Stimulated activated CD8-positive, alpha-beta memory T cell treated with anti-CD3 and anti-CD28 coated beads, Interleukin-7, amount 100 ng/mL, for 4 hours (primary cell): ENCODE measurements around the gene PARP14.
A peak's percentile ranks its signal among the peaks of the same experiment; 100 is the strongest.
"Not testable (repeated sequence)": the region's sequence is repeated elsewhere in the genome, so short reads cannot be mapped to it uniquely, and the experiment has no call there.

Experiments used
- DNase-seq, 2 donors: peaks; one replicate each; pipeline ENCODE4 v3.0.0-alpha.2; 2020; ENCODE audit warnings: low read depth in 2 of 2

The PARP14 gene

GRCh38 chr3:122727294-122727693 is 46.7 kb downstream of the PARP14 start:
- no peak for DNase-seq

- DNase-seq: no peak
Observed at GRCh38 chr3:122727766-122728165, 47.1 kb downstream of the PARP14 start.

DNA sequence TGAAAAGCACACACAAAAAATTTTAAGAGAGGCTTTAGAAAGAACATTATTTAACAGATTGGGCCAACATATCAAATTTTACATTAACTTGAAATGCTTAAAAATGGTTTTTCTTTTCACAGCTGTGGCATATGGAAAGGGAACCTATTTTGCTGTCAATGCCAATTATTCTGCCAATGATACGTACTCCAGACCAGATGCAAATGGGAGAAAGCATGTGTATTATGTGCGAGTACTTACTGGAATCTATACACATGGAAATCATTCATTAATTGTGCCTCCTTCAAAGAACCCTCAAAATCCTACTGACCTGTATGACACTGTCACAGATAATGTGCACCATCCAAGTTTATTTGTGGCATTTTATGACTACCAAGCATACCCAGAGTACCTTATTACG is 47.5 kb downstream of the PARP14 start:
- DNase-seq: no peak

DNA sequence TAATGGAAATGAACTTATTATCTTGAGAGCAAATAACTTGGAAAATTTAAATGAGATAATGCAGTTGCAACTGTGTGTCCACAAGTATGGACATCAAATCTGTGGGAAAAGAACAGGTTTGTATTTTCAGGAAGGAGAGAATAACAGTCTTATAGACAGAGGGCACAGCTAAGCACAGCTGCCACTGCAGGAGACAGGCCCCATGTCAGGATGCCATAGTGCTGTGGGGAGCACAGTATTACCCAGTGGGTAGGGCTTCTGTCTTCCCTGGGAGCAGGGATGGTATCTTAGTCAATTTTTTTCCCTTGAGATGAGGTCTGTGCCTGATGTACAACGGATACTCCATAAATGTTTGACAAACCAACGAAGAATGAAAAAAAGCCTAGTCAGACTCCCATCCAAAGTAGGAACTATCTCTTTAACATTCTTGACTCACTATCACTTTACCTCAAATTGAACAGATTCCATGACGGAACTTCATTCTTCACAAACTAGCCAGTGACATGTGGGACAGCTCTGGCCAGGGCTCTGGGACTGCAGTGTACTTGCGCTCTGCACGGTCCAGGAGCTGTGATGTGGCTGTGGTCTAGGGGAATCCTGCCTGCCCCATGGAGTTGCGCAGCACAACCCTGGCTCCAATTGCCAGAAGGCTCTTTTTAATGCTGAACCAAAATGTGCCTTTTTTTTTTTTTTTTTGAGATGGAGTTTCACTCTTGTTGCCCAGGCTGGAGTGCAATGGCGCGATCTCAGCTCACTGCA is 48.3 kb downstream of the PARP14 start:
- DNase-seq: no peak

- DNase-seq: no peak
Observed at GRCh38 chr3:122730240-122730639, 49.6 kb downstream of the PARP14 start.

DNA sequence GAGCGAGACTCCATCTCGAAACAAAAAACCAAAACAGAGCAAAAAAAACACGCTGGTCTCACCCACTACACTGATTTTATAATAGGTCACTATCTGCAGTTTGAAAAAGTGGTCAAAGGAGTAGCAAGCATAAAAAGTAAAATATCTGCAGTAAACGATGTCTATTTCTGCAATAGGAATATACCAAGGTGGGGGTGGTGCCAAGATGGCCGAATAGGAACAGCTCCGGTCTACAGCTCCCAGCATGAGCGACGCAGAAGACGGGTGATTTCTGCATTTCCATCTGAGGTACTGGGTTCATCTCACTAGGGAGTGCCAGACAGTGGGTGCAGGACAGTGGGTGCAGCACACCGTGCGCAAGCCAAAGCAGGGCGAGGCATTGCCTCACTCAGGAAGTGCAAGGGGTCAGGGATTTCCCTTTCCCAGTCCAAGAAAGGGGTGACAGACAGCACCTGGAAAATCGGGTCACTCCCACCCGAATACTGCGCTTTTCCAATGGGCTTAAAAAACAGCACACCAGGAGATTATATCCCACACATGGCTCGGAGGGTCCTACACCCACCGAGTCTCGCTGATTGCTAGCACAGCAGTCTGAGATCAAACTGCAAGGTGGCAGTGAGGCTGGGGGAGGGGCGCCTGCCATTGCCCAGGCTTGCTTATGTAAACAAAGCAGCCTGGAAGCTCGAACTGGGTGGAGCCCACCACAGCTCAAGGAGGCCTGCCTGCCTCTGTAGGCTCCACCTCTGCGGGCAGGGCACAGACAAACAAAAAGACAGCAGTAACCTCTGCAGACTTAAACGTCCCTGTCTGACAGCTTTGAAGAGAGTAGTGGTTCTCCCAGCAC is 52.3 kb downstream of the PARP14 start:
- not testable (repeated sequence) for DNase-seq

DNA sequence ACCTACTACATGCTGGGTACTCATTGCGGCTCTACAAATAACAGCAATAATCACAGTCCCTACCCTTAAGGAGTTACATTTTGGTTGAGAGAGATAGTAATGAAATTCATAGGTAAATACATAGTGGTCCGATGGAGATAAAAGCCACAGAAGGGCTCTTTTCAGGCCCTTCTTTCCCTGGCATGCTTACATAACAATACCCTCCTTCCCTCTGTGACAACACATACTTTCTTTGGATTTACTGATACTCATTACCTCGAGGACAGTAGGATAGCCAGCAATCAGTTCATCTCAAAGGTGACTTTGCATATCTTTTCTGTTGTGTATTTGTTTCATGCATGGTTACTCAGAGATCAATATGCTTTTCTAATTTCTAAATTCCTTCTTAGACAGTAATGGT is 58.5 kb downstream of the PARP14 start:
- no peak for DNase-seq

GRCh38 chr3:122742234-122742633 is 61.6 kb downstream of the PARP14 start:
- DNase-seq: no peak

GRCh38 chr3:122743581-122744120 is 63.0 kb downstream of the PARP14 start:
- DNase-seq: no peak

- DNase-seq: no peak
Observed at GRCh38 chr3:122745369-122746021, 64.9 kb downstream of the PARP14 start.

DNA sequence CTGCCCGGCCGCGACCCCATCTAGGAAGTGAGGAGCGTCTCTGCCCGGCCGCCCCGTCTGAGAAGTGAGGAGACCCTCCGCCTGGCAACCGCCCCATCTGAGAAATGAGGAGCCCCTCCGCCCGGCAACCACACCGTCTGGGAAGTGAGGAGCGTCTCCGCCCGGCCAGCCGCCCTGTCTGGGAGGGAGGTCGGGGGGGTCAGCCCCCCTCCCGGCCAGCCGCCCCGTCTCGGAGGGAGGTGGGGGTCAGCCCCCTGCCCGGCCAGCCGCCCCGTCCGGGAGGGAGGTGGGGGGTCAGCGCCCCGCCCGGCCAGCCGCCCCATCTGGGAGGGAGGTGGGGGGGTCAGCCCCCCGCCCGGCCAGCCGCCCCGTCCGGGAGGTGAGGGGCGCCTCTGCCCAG is 66.7 kb downstream of the PARP14 start:
- DNase-seq: not testable (repeated sequence)

DNA sequence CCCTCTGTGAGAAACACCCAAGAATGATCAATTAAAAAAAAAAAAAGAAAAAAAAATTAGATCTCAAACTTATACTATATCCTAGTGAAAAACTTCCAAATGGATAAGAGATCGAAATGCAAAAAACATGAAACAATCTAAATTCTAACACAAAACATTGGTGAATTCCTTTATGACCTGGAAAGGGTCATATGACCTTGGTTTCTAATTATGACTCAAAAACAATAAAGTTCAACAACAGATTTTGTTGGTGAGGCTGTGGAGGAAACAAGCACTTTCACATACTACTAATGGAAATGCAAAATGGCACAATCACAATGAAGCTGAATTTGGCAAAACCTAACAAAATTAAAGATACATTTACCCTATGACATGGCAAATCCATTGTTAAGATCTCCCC is 67.7 kb downstream of the PARP14 start:
- DNase-seq: no peak

DNA sequence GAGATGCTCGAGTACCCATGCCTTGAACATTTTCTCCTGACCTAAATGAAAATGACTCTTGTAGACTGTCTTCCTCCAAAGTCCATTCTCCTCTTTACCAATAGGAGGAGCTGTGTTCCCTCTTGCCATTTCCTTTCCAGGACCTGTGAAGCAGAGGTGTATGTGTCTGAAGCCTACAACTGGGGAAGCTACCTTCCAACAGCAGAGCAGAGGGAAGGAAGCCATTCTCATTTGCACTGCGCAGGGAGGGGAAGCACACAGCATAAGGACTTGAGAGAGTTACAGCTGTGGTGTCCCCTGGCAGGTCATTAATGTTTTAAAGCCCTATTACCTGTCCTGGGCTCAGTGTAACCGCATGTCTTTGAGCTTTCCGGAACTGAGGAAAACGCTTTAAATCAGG is 74.3 kb downstream of the PARP14 start:
- DNase-seq: peak in 1 of 2 donors; percentile 1

DNA sequence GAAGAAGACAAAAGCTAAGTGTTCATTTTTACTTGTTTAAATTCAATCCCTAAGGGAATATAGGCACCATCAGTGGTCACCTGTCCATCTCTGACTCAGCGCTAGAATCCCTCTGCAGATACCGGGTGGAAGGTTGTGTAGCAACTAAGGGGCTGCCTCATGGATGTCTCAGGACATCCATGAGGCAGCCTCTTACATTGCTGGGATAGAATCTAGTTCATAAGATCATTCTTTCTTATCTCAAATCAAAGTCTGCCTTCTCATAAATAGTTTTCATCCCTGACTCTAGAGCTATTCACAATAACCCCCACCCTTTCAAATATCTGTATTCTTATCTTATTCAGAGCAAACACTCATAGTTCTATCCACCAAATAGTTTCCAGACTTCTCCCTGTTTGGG is 74.9 kb downstream of the PARP14 start:
- DNase-seq: no peak

DNA sequence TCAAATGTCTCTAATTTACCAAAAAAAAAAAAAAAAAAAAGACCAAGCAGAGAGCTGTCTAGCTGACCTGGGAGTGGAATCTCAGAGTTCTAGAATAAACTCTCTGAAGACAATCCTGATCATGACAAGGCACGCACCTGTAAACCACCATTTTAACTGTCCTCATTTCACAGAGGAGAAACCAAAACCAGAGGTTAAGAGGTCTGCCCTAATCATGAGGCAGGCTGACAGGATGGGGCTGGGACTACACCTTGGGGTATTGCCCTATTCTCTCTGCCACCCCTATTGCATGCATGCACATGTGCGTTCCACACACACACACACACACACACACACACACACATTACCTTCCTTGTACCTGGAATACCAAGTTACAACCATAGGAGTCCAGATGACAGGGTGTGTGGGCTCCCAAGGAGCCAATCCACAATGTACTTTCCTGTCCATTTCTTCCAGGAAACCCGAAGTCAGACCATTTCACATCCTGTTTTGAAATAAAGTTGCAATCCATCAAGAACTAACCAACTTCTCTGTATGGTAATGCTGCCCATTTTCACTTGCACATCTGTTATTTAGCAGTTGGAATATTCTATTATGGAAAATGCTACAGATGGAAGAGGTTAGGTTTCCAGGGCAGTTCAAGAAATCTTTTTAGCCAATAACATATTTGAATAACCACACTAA is 78.4 kb downstream of the PARP14 start:
- no peak for DNase-seq

DNA sequence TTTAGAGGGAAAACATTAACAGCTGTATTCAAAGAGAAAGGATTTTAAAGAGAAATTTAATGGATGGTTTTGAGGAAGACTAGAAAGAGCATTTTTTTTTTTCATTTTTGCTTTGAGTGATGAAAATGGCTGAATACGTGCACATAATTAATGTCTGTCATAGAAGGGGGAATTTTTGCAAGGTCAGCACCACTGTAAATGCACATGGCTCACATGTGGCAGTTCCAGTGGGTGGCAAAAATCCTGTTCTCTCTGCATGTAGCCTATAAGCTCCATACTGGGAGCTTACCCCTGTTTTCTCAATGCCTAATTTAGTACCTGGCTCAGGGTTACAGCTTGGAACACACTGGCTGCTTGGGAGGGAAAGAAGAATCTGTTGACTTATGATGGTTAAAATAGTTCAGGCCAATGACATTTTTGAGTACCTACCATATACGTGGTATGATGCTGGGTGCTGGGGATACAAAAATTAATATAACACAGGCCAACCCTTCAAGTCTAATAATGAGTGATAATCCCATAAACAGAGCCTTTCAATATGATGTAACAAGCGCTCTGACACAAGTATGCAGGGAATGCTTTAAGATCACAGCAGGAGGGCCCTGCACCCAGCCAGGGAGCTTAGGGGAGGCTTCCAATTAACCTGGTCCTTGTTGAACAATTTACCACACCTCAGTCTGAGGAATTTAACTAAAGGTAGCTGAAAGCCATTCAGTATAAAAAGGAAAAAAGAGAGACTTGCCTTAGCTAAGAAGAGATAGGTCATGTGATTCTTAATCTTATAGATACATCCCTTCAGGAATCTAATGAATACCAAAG is 80.0 kb downstream of the PARP14 start:
- DNase-seq: no peak

DNA sequence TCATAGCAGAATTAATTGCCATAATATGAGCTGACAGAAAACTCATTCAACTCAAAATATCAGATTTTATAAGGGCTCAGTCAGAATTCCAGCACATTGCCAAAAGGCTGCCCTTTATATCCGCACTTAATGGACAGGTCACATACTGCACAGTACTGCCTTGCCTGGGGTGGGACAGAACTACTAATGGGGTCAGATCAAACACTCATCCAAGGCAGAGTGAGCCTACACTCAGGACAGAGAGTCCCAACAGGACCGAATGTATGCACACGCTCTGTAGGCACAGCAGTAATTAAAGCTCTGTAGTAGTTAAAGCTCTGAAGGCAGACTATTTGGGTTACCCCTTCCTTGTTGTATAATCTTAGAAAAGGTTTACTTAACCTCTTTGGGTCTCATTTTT is 85.8 kb downstream of the PARP14 start:
- DNase-seq: no peak

DNA sequence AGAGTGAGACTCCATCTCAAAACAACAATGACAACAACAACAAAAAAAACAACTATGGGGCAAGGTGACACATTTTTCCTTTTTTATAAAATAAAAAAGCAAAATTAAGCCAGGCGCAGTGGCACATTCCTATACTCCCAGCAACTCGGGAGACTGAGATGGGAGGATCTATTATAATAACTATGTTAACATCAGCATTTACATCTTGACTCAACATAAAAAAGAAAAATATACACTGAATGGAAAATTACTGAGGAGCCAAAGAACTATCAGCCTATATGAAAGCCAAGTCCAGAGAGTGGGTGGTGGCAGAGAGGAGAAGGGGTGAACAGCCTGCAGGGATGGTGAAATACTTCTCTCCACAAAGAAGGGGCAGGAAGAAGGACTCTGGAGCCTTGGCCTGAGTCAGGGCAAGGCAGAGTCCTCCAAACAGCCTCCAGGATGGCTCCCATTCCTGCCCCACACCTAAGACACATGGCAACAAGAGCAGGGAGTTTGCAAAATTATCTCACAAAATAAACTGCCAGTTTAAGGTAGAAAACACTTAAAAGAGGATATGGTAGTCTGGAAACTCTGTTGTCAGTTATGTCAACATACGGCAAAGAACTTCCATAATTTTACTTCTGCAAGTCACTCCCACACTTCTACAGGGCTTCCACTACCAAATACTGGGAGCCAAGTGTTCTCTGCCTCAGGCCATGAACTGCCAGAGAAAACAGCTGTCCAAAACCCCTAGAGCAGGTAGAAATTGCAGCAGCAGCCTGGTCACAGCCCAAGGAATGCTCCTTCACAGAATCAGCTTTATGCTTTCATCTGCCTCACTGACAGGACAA is 87.1 kb downstream of the PARP14 start:
- no peak for DNase-seq

- DNase-seq: no peak
Observed at GRCh38 chr3:122770521-122771202, 90.0 kb downstream of the PARP14 start.
